OCI-LY7 (cell line): ENCODE data around the gene RPL6. TPM values are rescaled to one million over a fixed set of nuclear protein-coding genes. Genes with fewer than 3 reads are reported as not detected.

ENCODE experiments used
- Bru-seq: library from RNA; stranded (reverse); fragments of 400-500 nt; gene quantifications from one replicate; lab custom pipeline; 2021; lab: Mats Ljungman, UMichigan
- BruChase-seq, 2 experiments: library from RNA; stranded (reverse); fragments of 400-500 nt; gene quantifications; one replicate each; lab custom pipeline; 2021; lab: Mats Ljungman, UMichigan
- BruUV-seq: library from RNA; stranded (reverse); fragments of 400-500 nt; replicated peaks from 2 replicates; lab custom pipeline; 2021; lab: Mats Ljungman, UMichigan
- CTCF ChIA-PET: fragments of 300-600 bp; sonication (Branson Sonifier 250); formaldehyde crosslinking; loops from one replicate; lab custom pipeline; 2022; ENCODE audit warnings: antibody characterized with exemption; ENCODE audit not compliant: unreplicated experiment; lab: Charles Lee
- POLR2A ChIA-PET: fragments of 300-600 bp; sonication (Branson Sonifier 250); formaldehyde crosslinking; loops from one replicate; lab custom pipeline; 2022; ENCODE audit warnings: antibody characterized with exemption; lab: Charles Lee
- DNase-seq: peaks from one replicate; pipeline ENCODE4 v3.0.0-alpha.2; 2015; ENCODE audit warnings: low spot score
- H2AFZ ChIP-seq: fragments of 200-600 bp; sonication (generic), shearing (Covaris generic); 2 replicates; pipeline ENCODE4 v1.6.1; 2014; ENCODE audit warnings: mild to moderate bottlenecking, antibody characterized with exemption, low read length, moderate library complexity
- H3K27ac ChIP-seq: fragments of 200-600 bp; sonication (generic); 2 replicates; pipeline ENCODE4 v1.5.1; 2014; ENCODE audit warnings: mixed run types, low read depth, mild to moderate bottlenecking, moderate library complexity, low read length, inconsistent platforms; ENCODE audit not compliant: poor library complexity, severe bottlenecking
- H3K36me3 ChIP-seq: fragments of 200-600 bp; sonication (generic); 2 replicates; pipeline ENCODE4 v1.6.1; 2014; ENCODE audit warnings: mild to moderate bottlenecking, antibody characterized with exemption, low read length, moderate library complexity, mixed read lengths; ENCODE audit not compliant: insufficient read depth
- H3K4me1 ChIP-seq: fragments of 200-600 bp; sonication (generic); 2 replicates; pipeline ENCODE4 v1.5.1; 2014; ENCODE audit warnings: mild to moderate bottlenecking, low read length; ENCODE audit not compliant: insufficient read depth, poor library complexity, severe bottlenecking
- H3K4me2 ChIP-seq: fragments of 200-600 bp; sonication (generic); 2 replicates; pipeline ENCODE4 v1.6.1; 2014; ENCODE audit warnings: mild to moderate bottlenecking, low read length
- H3K4me3 ChIP-seq: fragments of 200-600 bp; sonication (generic); 2 replicates; pipeline ENCODE4 v1.5.1; 2014; ENCODE audit warnings: mild to moderate bottlenecking, low read depth, low read length; ENCODE audit not compliant: poor library complexity, severe bottlenecking
- H3K79me2 ChIP-seq: fragments of 200-600 bp; sonication (generic); 2 replicates; pipeline ENCODE4 v1.6.1; 2016; ENCODE audit warnings: low read depth, mild to moderate bottlenecking, low read length, moderate library complexity, mixed read lengths; ENCODE audit not compliant: insufficient read depth
- H3K9me2 ChIP-seq: fragments of 200-600 bp; sonication (generic); 2 replicates; pipeline ENCODE4 v1.6.1; 2016; ENCODE audit warnings: mild to moderate bottlenecking, low read length, mixed read lengths; ENCODE audit not compliant: insufficient read depth
- H3K9me3 ChIP-seq: fragments of 200-600 bp; sonication (generic); 2 replicates; pipeline ENCODE4 v1.6.1; 2014; ENCODE audit warnings: mild to moderate bottlenecking, mixed run types, low read length, mixed read lengths
- H4K20me1 ChIP-seq: fragments of 200-600 bp; sonication (generic); 2 replicates; pipeline ENCODE4 v1.6.1; 2014; ENCODE audit warnings: mild to moderate bottlenecking, antibody characterized with exemption, low read length, moderate library complexity, mixed read lengths; ENCODE audit not compliant: insufficient read depth
- CTCF ChIP-seq: fragments of 200-600 bp; sonication (generic); conservative IDR thresholded peaks from 2 replicates; pipeline ENCODE4 v1.5.1; 2014; ENCODE audit warnings: mild to moderate bottlenecking, antibody characterized with exemption, low read length, moderate library complexity, mixed read lengths
- EZH2phosphoT487 ChIP-seq: fragments of 200-600 bp; sonication (generic); IDR thresholded peaks from 2 replicates; pipeline ENCODE4 v1.6.1; 2018; ENCODE audit warnings: low read depth, borderline replicate concordance, mild to moderate bottlenecking, mixed run types, antibody characterized with exemption, low read length, moderate library complexity, mixed read lengths
- intact Hi-C: fragments of 100-400 bp; cut with micrococcal nuclease; formaldehyde crosslinking; loops from one replicate; pipeline ENCODE4 v1.10.0; 2022; ENCODE audit not compliant: unreplicated experiment
- long read RNA-seq: library from polyadenylated mRNA; stranded (forward); transcript quantifications from one replicate; pipeline ENCODE4 v2.0.0, GENCODE V29; 2022
- total RNA-seq, 2 experiments: library from RNA; depleted of rRNA in 1 of 2; stranded (reverse); fragments of >200 nt in 1 of 2; shearing (Covaris generic) in 1 of 2; gene quantifications; 2 replicates each; pipeline ENCODE4 v1.2.3, GENCODE V29; 2014 to 2022

The RPL6 gene
- 1,415 and 1,436 TPM in 2 replicates for total RNA-seq (2014; rRNA removed; shearing (Covaris generic))
- total RNA-seq (2022) = 1,876 and 1,917 TPM in 2 replicates
- Bru-seq, nascent RNA = percentile 99 among the genes with signal in this experiment
- BruChase-seq, experiment 1, labeled RNA remaining after a 6-hour chase = percentile 100 among the genes with signal in this experiment
- percentile 99 among the genes with signal in this experiment for BruChase-seq, experiment 2, labeled RNA remaining after a 2-hour chase
- long read RNA-seq, transcript RPL6-202 (7 exons, 1,074 nt) = minor isoform, 23 of 888 reads
- long read RNA-seq, transcript RPL6-201 (7 exons, 947 nt) = major isoform, 702 of 888 reads
- long read RNA-seq, partial matches to known transcripts = 136 of 888 reads
- long read RNA-seq, other reads (novel, unspliced or antisense) = 26 of 888 reads

GRCh38 chr12:112409064-112409905 is at the start of gene RPL6:
TSS of gene RPL6 (minus strand) at chr12:112409605. CDS start at chr12:112408656, 949 bp downstream.
- H3K79me2 ChIP-seq = peaks cover 41% of the 10 kb centered on the region
- BruUV-seq = no TSS peak
- no peak for TF ChIP-seq CTCF
- peaks cover 27% of the 10 kb centered on the region for H4K20me1 ChIP-seq
- POLR2A ChIA-PET = no interaction called here
- intact Hi-C loops = loop anchor here (1.0 to 2.0 kb wide), 2 partner anchors 9 to 394 kb away; partner anchors contain the start of gene PTPN11
- CTCF ChIA-PET = no interaction called here
- DNase-seq = peak; percentile 94
- H3K9me3 ChIP-seq = no peaks in the 10 kb centered on the region
- peak within 1 kb of the TSS; percentile 95 for H3K4me2 ChIP-seq
- H3K27ac ChIP-seq = peak within 1 kb of the TSS; percentile 70
- H3K9me2 ChIP-seq = no peaks in the 10 kb centered on the region
- H2AFZ ChIP-seq = peak within 1 kb of the TSS; percentile 19; the same call in 1 of the 2 replicates
- peaks cover 33% of the 10 kb centered on the region for H3K4me1 ChIP-seq
- peaks cover 50% of the 10 kb centered on the region for H3K36me3 ChIP-seq
- H3K4me3 ChIP-seq = peak within 1 kb of the TSS; percentile 81

- intact Hi-C loops = no loop called here
- Histone ChIP-seq H3K9me2 (no peaks in the 10 kb centered on the region), H4K20me1 (no peaks in the 10 kb centered on the region), H3K36me3 (peaks cover 71% of the 10 kb centered on the region), H3K27ac (no peak overlapping the region), H3K4me2 (no peak overlapping the region), H3K79me2 (no peaks in the 10 kb centered on the region), H2AFZ (no peak overlapping the region), H3K4me3 (no peak overlapping the region), H3K4me1 (no peaks in the 10 kb centered on the region), H3K9me3 (no peaks in the 10 kb centered on the region)
- DNase-seq = no peak
- CTCF ChIA-PET = no interaction called here
- POLR2A ChIA-PET = interaction anchor here (0.6 kb wide), 1 partner anchor 10 kb away, joined by 3 read pairs; no protein-coding TSS in a partner anchor
- TF ChIP-seq CTCF (no peak), EZH2phosphoT487 (no peak)
- no TSS peak for BruUV-seq
These were observed 49.3 kb upstream of the RPL6 start for GRCh38 chr12:112458751-112459150.
